H1 (cell line): ENCODE data around the gene FGFBP1. TPM values are rescaled to one million over a fixed set of nuclear protein-coding genes. Genes with fewer than 3 reads are reported as not detected.

Experiments used
- BRCA1 ChIP-seq: IDR thresholded peaks from 2 replicates; pipeline ENCODE4 v1.6.1; 2012; ENCODE audit warnings: low read depth, low read length, improper control_type of control experiment
- CHD7 ChIP-seq: fragments of 300-600 bp; sonication (generic); IDR thresholded peaks from 2 replicates; pipeline ENCODE4 v1.7.1; 2012; ENCODE audit warnings: low read length, moderate library complexity, mild to moderate bottlenecking, inconsistent platforms; ENCODE audit not compliant: insufficient replicate concordance
- GABPA ChIP-seq: IDR thresholded peaks from 2 replicates; pipeline ENCODE4 v1.6.1; 2011; ENCODE audit warnings: mild to moderate bottlenecking, low read length, moderate library complexity, borderline replicate concordance; ENCODE audit not compliant: insufficient read depth
- SAP30 ChIP-seq: fragments of 300-600 bp; sonication (generic); IDR thresholded peaks from 2 replicates; pipeline ENCODE4 v1.7.1; 2012; ENCODE audit warnings: low read length, moderate library complexity, mild to moderate bottlenecking, inconsistent platforms; ENCODE audit not compliant: insufficient read depth, insufficient replicate concordance
- SP1 ChIP-seq: IDR thresholded peaks from 2 replicates; pipeline ENCODE4 v1.6.1; 2011; ENCODE audit warnings: low read depth, low read length
- YY1 ChIP-seq: IDR thresholded peaks from 2 replicates; pipeline ENCODE4 v1.6.1; 2011; ENCODE audit warnings: low read depth, mild to moderate bottlenecking, low read length
- polyA plus RNA-seq, 7 experiments: library from polyadenylated mRNA; depleted of rRNA in 3 of 7; stranded (reverse) in 5 of 7; unstranded in 2 of 7; fragments of >200 nt in 5 of 7; fragments of 200-250 nt in 2 of 7; gene quantifications; 1 replicate in 5 of 7; 2 replicates in 1 of 7; 4 replicates in 1 of 7; pipeline versions ENCODE4 v1.2.1 to v1.2.3, GENCODE V29; 2011 to 2013; ENCODE audit warnings: missing spikeins in 2 of 7, mixed read lengths in 2 of 7
- total RNA-seq: library from RNA; stranded (reverse); fragmentation: NEBNext Ultra II Directional; extraction: Animal tissue kit (Norgen Biotek cat#: 25700); gene quantifications from 2 replicates; pipeline ENCODE4 v1.2.1, GENCODE V29; 2021

Gene FGFBP1
- total and polyA plus RNA-seq, 2 of the 8 experiments (the other 6 are each of a cell fraction or from before 2014, with no cell fraction given) = 0.17 to 0.20 TPM

- no peak for TF ChIP-seq CHD7
- no peak for TF ChIP-seq BRCA1
- no peak for TF ChIP-seq YY1
- TF ChIP-seq SAP30 = no peak
- TF ChIP-seq SP1 = no peak
- no peak for TF ChIP-seq GABPA
Measured at GRCh38 chr4:15920723-15921591, 17.6 kb downstream of the FGFBP1 start (continued).
